ENCODE measurements around the gene MACROH2A1.

Gene MACROH2A1

GRCh38 chr5:135405082-135405481 lies 6.1 kb upstream of the MACROH2A1 start:
- TF ChIP-seq CTCF (IDR thresholded peaks at IDR 0.05; ENCODE audit: insufficient read depth, low read length, poor library complexity, severe bottlenecking): no peak
- TF ChIP-seq EZH2phosphoT487 (conservative IDR thresholded peaks at IDR 0.05; ENCODE audit: low read length): no peak
- no peaks in the 10 kb centered on the region for H3K36me3 ChIP-seq (ENCODE audit: low read length)
- H3K27me3 ChIP-seq (ENCODE audit: low read length): no peaks in the 10 kb centered on the region
- H3K27ac ChIP-seq (ENCODE audit: low read depth, low read length): no peak overlapping the region
- H3K79me2 ChIP-seq (ENCODE audit: insufficient read depth, low read length): no peaks in the 10 kb centered on the region
- no peaks in the 10 kb centered on the region for H4K20me1 ChIP-seq (ENCODE audit: low read depth, low read length)
- no peak overlapping the region for H3K4me3 ChIP-seq (ENCODE audit: insufficient read depth, low read length, poor library complexity, severe bottlenecking)
- no peak overlapping the region for H2AFZ ChIP-seq (ENCODE audit: low read depth, low read length, severe bottlenecking)
- H3K9me2 ChIP-seq (replicated peaks; ENCODE audit: insufficient read depth, low read length): no peaks in the 10 kb centered on the region
- no peak overlapping the region for H3K9ac ChIP-seq (ENCODE audit: low read length)
- no peaks in the 10 kb centered on the region for H3F3A ChIP-seq (ENCODE audit: insufficient read depth)
- no peaks in the 10 kb centered on the region for H3K9me3 ChIP-seq (ENCODE audit: insufficient read depth, low read length)
- no peak overlapping the region for H3K4me2 ChIP-seq (ENCODE audit: low read depth, low read length, poor library complexity, severe bottlenecking)

- peaks cover 6% of the 10 kb centered on the region; the same call in 1 of the 2 replicates for H4K20me1 ChIP-seq (ENCODE audit: low read depth, low read length)
These were observed 3.0 kb upstream of the MACROH2A1 start for GRCh38 chr5:135402031-135402430.

GRCh38 chr5:135400866-135401265 lies 1.8 kb upstream of the MACROH2A1 start:
- H3K9me2 ChIP-seq (replicated peaks; ENCODE audit: insufficient read depth, low read length): no peaks in the 10 kb centered on the region
- no peaks in the 10 kb centered on the region for H3K9me3 ChIP-seq (ENCODE audit: insufficient read depth, low read length)
- no peaks in the 10 kb centered on the region for H3K36me3 ChIP-seq (ENCODE audit: low read length)
- no peak overlapping the region for H3K4me2 ChIP-seq (ENCODE audit: low read depth, low read length, poor library complexity, severe bottlenecking)
- H3K27me3 ChIP-seq (ENCODE audit: low read length): no peaks in the 10 kb centered on the region
- H3F3A ChIP-seq (ENCODE audit: insufficient read depth): no peaks in the 10 kb centered on the region
- H4K20me1 ChIP-seq (ENCODE audit: low read depth, low read length): peaks cover 8% of the 10 kb centered on the region; the same call in 1 of the 2 replicates
- TF ChIP-seq EZH2phosphoT487 (conservative IDR thresholded peaks at IDR 0.05; ENCODE audit: low read length) (no peak), CTCF (IDR thresholded peaks at IDR 0.05; ENCODE audit: insufficient read depth, low read length, poor library complexity, severe bottlenecking) (no peak)
- no peak overlapping the region for H3K9ac ChIP-seq (ENCODE audit: low read length)
- H3K27ac ChIP-seq (ENCODE audit: low read depth, low read length): no peak overlapping the region
- H2AFZ ChIP-seq (ENCODE audit: low read depth, low read length, severe bottlenecking): no peak overlapping the region
- H3K79me2 ChIP-seq (ENCODE audit: insufficient read depth, low read length): peaks cover 29% of the 10 kb centered on the region
- H3K4me3 ChIP-seq (ENCODE audit: insufficient read depth, low read length, poor library complexity, severe bottlenecking): no peak overlapping the region

More at GRCh38 chr5:135402031-135402430, 3.0 kb upstream of the MACROH2A1 start:
- Histone ChIP-seq H3K27me3 (ENCODE audit: low read length) (no peaks in the 10 kb centered on the region), H3K9me2 (replicated peaks; ENCODE audit: insufficient read depth, low read length) (no peaks in the 10 kb centered on the region), H3F3A (ENCODE audit: insufficient read depth) (no peaks in the 10 kb centered on the region), H3K36me3 (ENCODE audit: low read length) (no peaks in the 10 kb centered on the region), H3K27ac (ENCODE audit: low read depth, low read length) (no peak overlapping the region), H3K4me2 (ENCODE audit: low read depth, low read length, poor library complexity, severe bottlenecking) (no peak overlapping the region), H3K9me3 (ENCODE audit: insufficient read depth, low read length) (no peaks in the 10 kb centered on the region), H3K4me3 (ENCODE audit: insufficient read depth, low read length, poor library complexity, severe bottlenecking) (no peak overlapping the region), H3K9ac (ENCODE audit: low read length) (no peak overlapping the region), H3K79me2 (ENCODE audit: insufficient read depth, low read length) (peaks cover 18% of the 10 kb centered on the region), H2AFZ (ENCODE audit: low read depth, low read length, severe bottlenecking) (no peak overlapping the region)
- TF ChIP-seq CTCF (IDR thresholded peaks at IDR 0.05; ENCODE audit: insufficient read depth, low read length, poor library complexity, severe bottlenecking) (no peak), EZH2phosphoT487 (conservative IDR thresholded peaks at IDR 0.05; ENCODE audit: low read length) (no peak)
